Muscle of leg (tissue), 11 donors: Measurements from ENCODE around the gene NRTN. TPM values are rescaled to one million over a fixed set of nuclear protein-coding genes. Genes with fewer than 3 reads are reported as not detected.
"Not testable (repeated sequence)": the region's sequence is repeated elsewhere in the genome, so short reads cannot be mapped to it uniquely, and the experiment has no call there.

ENCODE experiments used
- DNase-seq: peaks from one replicate; pipeline ENCODE4 v3.0.0; 2013
- H3K27ac ChIP-seq: one replicate; pipeline ENCODE4 v1.5.1; 2013; ENCODE audit warnings: mild to moderate bottlenecking, low read length, control low read depth
- H3K27me3 ChIP-seq: one replicate; pipeline ENCODE4 v1.6.1; 2013; ENCODE audit warnings: low read length; ENCODE audit not compliant: control insufficient read depth, insufficient read depth
- H3K36me3 ChIP-seq: one replicate; pipeline ENCODE4 v1.6.1; 2013; ENCODE audit warnings: low read length; ENCODE audit not compliant: control insufficient read depth, insufficient read depth
- H3K4me1 ChIP-seq: one replicate; pipeline ENCODE4 v1.6.1; 2013; ENCODE audit warnings: low read length; ENCODE audit not compliant: control insufficient read depth, insufficient read depth
- H3K4me3 ChIP-seq: one replicate; pipeline ENCODE4 v1.5.1; 2013; ENCODE audit warnings: low read length, control low read depth
- H3K9me3 ChIP-seq: replicated peaks from 2 replicates; pipeline ENCODE4 v1.6.1; 2013; ENCODE audit warnings: low read depth, low read length; ENCODE audit not compliant: control insufficient read depth
- WGBS: methylation state at CpG from one replicate; pipeline ENCODE4 v1.1.5; 2013; ENCODE audit warnings: missing lambda C conversion rate; ENCODE audit not compliant: insufficient coverage; 5-methylcytosine and 5-hydroxymethylcytosine counted together
- polyA plus RNA-seq, 8 donors: library from polyadenylated mRNA; unstranded; fragments of 120-200 nt; gene quantifications; one replicate each; pipeline versions ENCODE4 v1.2.1 to v1.2.3, GENCODE V29; 2013; ENCODE audit warnings: inconsistent platforms in 1 of 8, low replicate concordance in 1 of 8; ENCODE audit not compliant: insufficient read length in 8 of 8, insufficient read depth in 1 of 8
- total RNA-seq: library from RNA; stranded (reverse); fragments of 120-200 nt; gene quantifications from one replicate; pipeline ENCODE4 v1.2.4, GENCODE V29; 2013

Gene NRTN
- total and polyA plus RNA-seq, 9 donors: 0.17 to 1.5 (median 0.38) TPM

DNA sequence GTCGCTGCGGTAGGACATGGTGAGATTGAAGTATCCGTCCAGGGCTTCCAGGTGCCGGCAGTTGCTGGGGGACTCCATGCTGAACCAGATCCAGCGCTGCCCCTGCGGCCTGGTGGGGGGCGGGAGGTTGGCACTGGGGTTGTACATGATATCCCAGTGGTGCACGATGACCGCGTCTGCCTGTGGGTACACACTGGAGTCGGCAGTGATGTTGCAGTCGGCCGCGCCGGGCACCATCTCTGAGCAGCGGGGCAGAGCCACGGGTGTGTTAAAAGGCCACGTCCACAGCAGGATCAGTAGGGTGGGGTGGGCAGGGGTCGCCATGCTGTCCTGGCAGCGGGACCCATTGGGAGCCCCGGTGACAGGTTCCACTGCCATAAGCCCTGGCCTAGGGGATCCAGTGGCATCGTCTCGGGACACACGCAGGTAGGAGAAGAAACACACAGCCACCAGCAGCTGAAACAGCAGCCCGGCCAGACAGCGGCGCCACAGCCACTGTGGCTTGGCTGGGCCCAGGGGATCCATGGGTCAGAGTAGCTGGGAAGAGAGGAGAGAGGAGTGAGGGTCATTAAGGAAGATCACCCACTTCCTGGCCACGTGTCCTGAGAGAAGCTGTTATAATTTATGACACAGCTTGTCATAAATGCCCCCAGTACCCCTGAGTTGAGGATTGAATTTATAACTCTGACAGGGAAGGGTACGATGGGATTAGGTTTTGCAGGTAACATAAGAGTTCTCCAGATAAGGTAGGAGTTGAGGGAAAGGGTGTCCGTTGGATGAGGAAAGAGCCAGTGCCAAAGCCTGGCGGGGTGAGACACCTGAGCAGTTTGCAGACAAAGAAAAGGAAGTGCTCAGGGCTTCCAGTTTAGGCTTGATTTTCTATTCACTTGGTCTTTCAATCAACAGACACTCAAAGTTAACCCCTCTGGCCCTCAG, 62.6 kb downstream of the NRTN start:
- H3K27me3 ChIP-seq: no peaks in the 10 kb centered on the region
- no peak overlapping the region for H3K4me3 ChIP-seq
- DNase-seq: no peak
- peaks cover 3% of the 10 kb centered on the region for H3K4me1 ChIP-seq
- H3K9me3 ChIP-seq: no peaks in the 10 kb centered on the region
- H3K27ac ChIP-seq: no peak overlapping the region
- H3K36me3 ChIP-seq: no peaks in the 10 kb centered on the region
- 84% methylated on average over 29 of the region's 31 CpGs for WGBS

DNA sequence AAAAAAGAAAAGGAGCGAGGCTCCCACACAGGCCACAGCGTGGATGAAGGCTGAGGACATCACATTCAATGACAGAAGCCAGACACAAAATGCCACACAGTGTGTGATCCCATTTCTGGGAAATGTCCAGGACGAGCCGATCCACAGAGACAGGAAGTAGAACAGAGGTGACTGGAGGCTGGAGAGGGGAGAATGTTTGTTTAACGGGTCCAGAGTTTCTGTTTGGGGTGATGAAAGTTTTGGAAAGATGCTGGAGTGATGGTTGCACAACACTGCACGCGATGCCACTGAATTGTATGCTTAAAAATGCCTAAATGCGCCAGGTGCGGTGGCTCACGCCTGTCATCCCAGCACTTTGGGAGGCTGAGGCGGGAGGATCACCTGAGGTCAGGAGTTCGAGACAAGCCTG, 66.1 kb downstream of the NRTN start:
- no peak for DNase-seq
- no peak overlapping the region for H3K4me3 ChIP-seq
- H3K36me3 ChIP-seq: no peaks in the 10 kb centered on the region
- peaks cover 1% of the 10 kb centered on the region for H3K4me1 ChIP-seq
- no peak overlapping the region for H3K27ac ChIP-seq
- no peaks in the 10 kb centered on the region for H3K9me3 ChIP-seq
- H3K27me3 ChIP-seq: no peaks in the 10 kb centered on the region
- 82% methylated on average over 10 of the region's 12 CpGs for WGBS

DNA sequence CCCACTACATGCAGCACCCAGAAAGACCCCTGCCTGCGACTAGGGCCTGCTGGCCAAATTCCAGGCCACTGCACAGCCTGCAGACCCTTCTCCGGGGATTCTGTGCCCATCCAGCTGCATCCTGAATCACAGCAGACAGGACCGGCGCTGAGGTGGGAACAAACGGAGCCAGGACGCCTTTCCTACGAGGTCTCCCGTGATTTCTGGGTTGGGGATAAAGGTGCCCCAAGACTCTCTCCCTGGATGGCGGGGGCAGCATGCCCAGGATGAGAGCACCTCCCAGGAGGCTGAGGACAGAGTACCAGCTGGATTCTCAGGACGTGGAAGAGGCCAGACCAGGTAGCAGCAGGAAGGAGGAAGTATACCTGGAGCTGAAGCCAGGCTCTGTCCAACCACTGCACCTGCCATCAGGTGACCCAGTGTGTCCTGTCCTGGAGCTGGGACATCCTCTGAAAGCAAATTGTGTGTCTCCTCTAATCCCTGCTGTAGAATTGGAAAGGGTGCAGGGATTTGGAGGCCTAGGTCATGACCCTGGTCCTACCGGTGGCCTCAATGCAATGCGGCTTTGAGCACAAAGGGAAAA, 68.8 kb downstream of the NRTN start:
- Histone ChIP-seq H3K4me1 (peaks cover 19% of the 10 kb centered on the region), H3K36me3 (no peaks in the 10 kb centered on the region), H3K27me3 (peaks cover 5% of the 10 kb centered on the region), H3K9me3 (no peaks in the 10 kb centered on the region), H3K4me3 (no peak overlapping the region), H3K27ac (no peak overlapping the region)
- no peak for DNase-seq
- WGBS: 81% methylated on average over 8 of the region's 12 CpGs

DNA sequence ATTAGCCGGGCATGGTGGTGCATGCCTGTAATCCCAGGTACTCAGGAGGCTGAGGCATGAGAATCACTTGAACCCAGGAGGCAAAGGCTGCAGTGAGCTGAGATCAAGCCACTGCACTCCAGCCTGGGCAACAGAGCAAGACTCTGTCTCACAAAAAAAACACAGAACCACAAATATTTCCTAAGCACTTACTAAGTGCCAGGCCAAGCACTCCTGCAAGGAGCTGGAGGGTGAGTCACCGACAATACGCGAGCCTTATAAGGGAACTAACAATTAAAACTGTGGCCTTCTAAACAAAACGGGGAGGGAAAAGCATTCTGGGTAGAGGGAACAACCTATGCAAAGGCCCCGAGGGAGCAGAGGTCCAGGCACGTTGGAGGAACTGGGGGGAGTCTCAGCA, 69.6 kb downstream of the NRTN start:
- 82% methylated on average over 3 of the region's 7 CpGs for WGBS
- not testable (repeated sequence) for H3K27me3 ChIP-seq, H3K27ac ChIP-seq, H3K36me3 ChIP-seq, DNase-seq, H3K4me3 ChIP-seq, H3K9me3 ChIP-seq
- peaks cover 26% of the 10 kb centered on the region for H3K4me1 ChIP-seq

DNA sequence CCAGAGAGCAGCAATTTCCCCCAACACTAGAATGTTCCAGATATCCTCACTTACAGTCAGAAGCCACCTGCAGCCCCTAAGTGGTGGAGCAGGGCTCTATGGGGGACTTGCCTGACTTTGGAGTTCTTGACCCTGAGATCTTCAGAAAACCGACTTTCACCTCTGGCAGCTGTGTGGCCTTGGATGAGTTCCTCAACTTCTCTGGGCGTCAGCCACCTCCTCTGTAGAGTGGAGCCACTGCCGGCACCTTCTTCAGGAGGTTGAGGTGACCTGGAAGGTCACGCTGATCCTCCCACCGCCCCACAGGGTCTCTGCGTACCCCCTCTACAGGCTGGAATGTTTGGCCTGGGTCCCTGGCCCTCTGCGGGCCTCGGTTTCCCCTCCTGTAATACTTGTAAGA, 72.6 kb downstream of the NRTN start:
- H3K4me3 ChIP-seq: no peak overlapping the region
- peaks cover 22% of the 10 kb centered on the region for H3K27me3 ChIP-seq
- H3K27ac ChIP-seq: no peak overlapping the region
- H3K9me3 ChIP-seq: no peaks in the 10 kb centered on the region
- 82% methylated on average over 7 of the region's 8 CpGs for WGBS
- H3K4me1 ChIP-seq: peaks cover 45% of the 10 kb centered on the region
- H3K36me3 ChIP-seq: no peaks in the 10 kb centered on the region
- no peak for DNase-seq

DNA sequence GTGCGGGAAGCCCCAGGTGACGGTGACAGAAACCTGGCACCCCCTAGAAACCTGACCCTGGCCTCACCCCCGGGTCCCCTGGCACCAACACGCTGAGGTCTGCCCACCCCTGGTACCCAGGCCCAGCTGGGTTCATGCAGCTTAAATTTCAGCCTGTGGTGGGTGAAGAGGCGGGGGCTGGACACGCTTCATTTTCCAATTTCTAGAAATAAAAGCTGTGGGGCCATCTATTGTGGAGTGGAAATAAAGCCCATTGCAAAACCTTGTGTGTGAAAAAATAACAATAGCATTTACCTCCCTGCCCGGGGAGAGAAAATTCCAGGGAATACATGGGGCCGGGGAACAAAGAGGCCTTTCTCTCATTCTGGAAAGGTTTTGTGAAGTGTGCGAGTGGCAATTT, 73.0 kb downstream of the NRTN start:
- Histone ChIP-seq H3K27me3 (peaks cover 22% of the 10 kb centered on the region), H3K4me1 (peaks cover 45% of the 10 kb centered on the region), H3K9me3 (no peaks in the 10 kb centered on the region), H3K27ac (no peak overlapping the region), H3K36me3 (no peaks in the 10 kb centered on the region), H3K4me3 (no peak overlapping the region)
- 92% methylated on average over 2 of the region's 9 CpGs for WGBS
- DNase-seq: no peak

Other genes with a start within 250 kb of the NRTN start
- 0.18 TPM for gene TINCR, start 237.1 kb upstream of the NRTN start, total RNA-seq
- 1 to 10 TPM in 1 of 8 donors, under 1 TPM in 7; 0.28 to 3.1 (median 0.40) TPM for gene TINCR, start 237.1 kb upstream of the NRTN start, polyA plus RNA-seq
- gene SAFB2, start 182.3 kb upstream of the NRTN start, total RNA-seq: 24.6 TPM
- 10 to 100 TPM; 34.0 to 55.9 (median 45.4) TPM for gene SAFB2, start 182.3 kb upstream of the NRTN start, polyA plus RNA-seq
- gene SAFB, start 182.0 kb upstream of the NRTN start, total RNA-seq: 24.7 TPM
- gene SAFB, start 182.0 kb upstream of the NRTN start, polyA plus RNA-seq: 100 to 1,000 TPM in 2 of 8 donors, 10 to 100 TPM in 6; 82.1 to 101 (median 93.0) TPM
- 122 TPM for gene MICOS13, start 124.6 kb upstream of the NRTN start, total RNA-seq
- 100 to 1,000 TPM in 2 of 8 donors, 10 to 100 TPM in 6; 74.4 to 115 (median 90.0) TPM for gene MICOS13, start 124.6 kb upstream of the NRTN start, polyA plus RNA-seq
- gene HSD11B1L, start 124.0 kb upstream of the NRTN start, total RNA-seq: 5.9 TPM
- gene HSD11B1L, start 124.0 kb upstream of the NRTN start, polyA plus RNA-seq: 1 to 10 TPM; 4.2 to 6.7 (median 5.5) TPM
- 1,960 TPM for gene RPL36, start 114.8 kb upstream of the NRTN start, total RNA-seq
- 1,000 to 10,000 TPM; 1,213 to 1,750 (median 1,363) TPM for gene RPL36, start 114.8 kb upstream of the NRTN start, polyA plus RNA-seq
- gene LONP1, start 84.9 kb upstream of the NRTN start, total RNA-seq: 34.9 TPM
- gene LONP1, start 84.9 kb upstream of the NRTN start, polyA plus RNA-seq: 10 to 100 TPM; 47.7 to 63.9 (median 53.1) TPM
- gene CATSPERD, start 84.4 kb upstream of the NRTN start, total RNA-seq: not detected
- under 1 TPM in 1 of 8 donors, not detected in 7; 0.16 TPM for gene CATSPERD, start 84.4 kb upstream of the NRTN start, polyA plus RNA-seq
- gene PRR22, start 20.3 kb upstream of the NRTN start, total RNA-seq: 1.4 TPM
- gene PRR22, start 20.3 kb upstream of the NRTN start, polyA plus RNA-seq: 1 to 10 TPM in 7 of 8 donors, under 1 TPM in 1; 0.86 to 2.7 (median 1.3) TPM
- 17.7 TPM for gene DUS3L, start 13.9 kb upstream of the NRTN start, total RNA-seq
- 10 to 100 TPM; 16.3 to 26.6 (median 21.3) TPM for gene DUS3L, start 13.9 kb upstream of the NRTN start, polyA plus RNA-seq
- not detected for gene FUT6, start 34.6 kb downstream of the NRTN start, total RNA-seq
- under 1 TPM in 2 of 8 donors, not detected in 6; 0.05 to 0.09 TPM for gene FUT6, start 34.6 kb downstream of the NRTN start, polyA plus RNA-seq
- 0.09 TPM for gene FUT3, start 46.4 kb downstream of the NRTN start, total RNA-seq
- under 1 TPM in 4 of 8 donors, not detected in 4; 0.06 to 0.38 (median 0.30) TPM for gene FUT3, start 46.4 kb downstream of the NRTN start, polyA plus RNA-seq
- not detected for gene FUT5, start 65.5 kb downstream of the NRTN start, total RNA-seq
- under 1 TPM in 2 of 8 donors, not detected in 6; 0.10 to 0.12 TPM for gene FUT5, start 65.5 kb downstream of the NRTN start, polyA plus RNA-seq
- 312 TPM for gene NDUFA11, start 98.7 kb downstream of the NRTN start, total RNA-seq
- gene NDUFA11, start 98.7 kb downstream of the NRTN start, polyA plus RNA-seq: 100 to 1,000 TPM; 168 to 243 (median 200) TPM
- gene VMAC, start 99.8 kb downstream of the NRTN start, total RNA-seq: 4.5 TPM
- gene VMAC, start 99.8 kb downstream of the NRTN start, polyA plus RNA-seq: 1 to 10 TPM; 2.0 to 4.4 (median 3.6) TPM
- gene CAPS, start 109.2 kb downstream of the NRTN start, total RNA-seq: 5.1 TPM
- gene CAPS, start 109.2 kb downstream of the NRTN start, polyA plus RNA-seq: 10 to 100 TPM in 1 of 8 donors, 1 to 10 TPM in 7; 3.9 to 10.1 (median 6.5) TPM
- 29.2 TPM for gene RANBP3, start 173.1 kb downstream of the NRTN start, total RNA-seq
- gene RANBP3, start 173.1 kb downstream of the NRTN start, polyA plus RNA-seq: 10 to 100 TPM; 38.0 to 52.4 (median 45.3) TPM